Stimulated activated CD8-positive, alpha-beta memory T cell treated with anti-CD3 and anti-CD28 coated beads, Interleukin-15, amount 100 ng/mL, for 4 hours (primary cell): ENCODE data around the gene RNASE8.
"Not testable (repeated sequence)": the region's sequence is repeated elsewhere in the genome, so short reads cannot be mapped to it uniquely, and the experiment has no call there.

ENCODE experiments used
- DNase-seq, 2 donors: peaks; one replicate each; pipeline ENCODE4 v3.0.0-alpha.2; 2020; ENCODE audit warnings: low read depth in 2 of 2

Gene RNASE8, protein sequence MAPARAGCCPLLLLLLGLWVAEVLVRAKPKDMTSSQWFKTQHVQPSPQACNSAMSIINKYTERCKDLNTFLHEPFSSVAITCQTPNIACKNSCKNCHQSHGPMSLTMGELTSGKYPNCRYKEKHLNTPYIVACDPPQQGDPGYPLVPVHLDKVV

DNA sequence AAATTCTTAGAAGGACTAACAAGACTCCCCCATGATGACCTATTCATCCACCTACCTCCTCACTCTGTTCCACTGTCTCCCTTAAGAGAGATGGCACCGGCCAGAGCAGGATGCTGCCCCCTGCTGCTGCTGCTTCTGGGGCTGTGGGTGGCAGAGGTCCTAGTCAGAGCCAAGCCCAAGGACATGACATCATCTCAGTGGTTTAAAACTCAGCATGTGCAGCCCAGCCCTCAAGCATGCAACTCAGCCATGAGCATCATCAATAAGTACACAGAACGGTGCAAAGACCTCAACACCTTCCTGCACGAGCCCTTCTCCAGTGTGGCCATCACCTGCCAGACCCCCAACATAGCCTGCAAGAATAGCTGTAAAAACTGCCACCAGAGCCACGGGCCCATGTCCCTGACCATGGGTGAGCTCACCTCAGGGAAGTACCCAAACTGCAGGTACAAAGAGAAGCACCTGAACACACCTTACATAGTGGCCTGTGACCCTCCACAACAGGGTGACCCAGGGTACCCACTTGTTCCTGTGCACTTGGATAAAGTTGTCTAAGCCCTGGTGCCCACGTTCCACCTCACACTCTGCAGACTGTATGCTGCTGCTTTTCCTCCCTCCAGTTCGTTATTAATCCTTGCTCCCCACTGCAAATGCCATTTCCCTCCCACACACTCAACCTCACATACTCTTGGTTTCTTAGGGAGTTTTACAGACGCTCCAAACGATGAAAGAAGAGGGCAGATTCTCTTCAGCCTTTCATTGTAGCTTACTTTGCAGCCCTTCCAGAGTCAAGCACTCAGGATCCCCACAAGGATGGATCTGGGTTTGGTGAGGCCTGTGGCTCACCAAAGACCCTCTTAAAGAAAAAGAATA is at the start of gene RNASE8:
Gene RNASE8, plus strand, starts transcription at position 20 of the 873 bp plus-strand sequence. Its CDS starts 71 bp downstream, at position 91.
- no peak for DNase-seq

DNA sequence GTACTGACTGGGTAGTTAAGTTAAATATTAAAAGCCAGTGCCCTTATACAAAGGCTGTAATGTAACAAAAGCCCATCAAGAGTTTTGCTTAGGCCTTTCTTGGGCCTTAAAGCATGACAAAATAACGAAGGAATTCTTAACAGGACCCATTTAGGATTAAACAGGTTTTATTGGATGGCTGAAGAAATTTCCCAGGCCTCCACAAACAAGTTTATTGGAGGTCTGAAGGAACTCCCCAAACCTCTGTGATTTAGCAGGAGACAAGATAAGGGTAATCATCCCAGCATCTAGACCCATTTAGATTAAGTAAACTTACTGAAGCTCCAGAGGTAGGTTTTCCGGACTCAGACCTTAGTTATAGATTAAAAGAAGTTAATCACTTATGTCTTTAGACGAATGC is 47.9 kb upstream of the RNASE8 start:
- DNase-seq = not testable (repeated sequence)

DNA sequence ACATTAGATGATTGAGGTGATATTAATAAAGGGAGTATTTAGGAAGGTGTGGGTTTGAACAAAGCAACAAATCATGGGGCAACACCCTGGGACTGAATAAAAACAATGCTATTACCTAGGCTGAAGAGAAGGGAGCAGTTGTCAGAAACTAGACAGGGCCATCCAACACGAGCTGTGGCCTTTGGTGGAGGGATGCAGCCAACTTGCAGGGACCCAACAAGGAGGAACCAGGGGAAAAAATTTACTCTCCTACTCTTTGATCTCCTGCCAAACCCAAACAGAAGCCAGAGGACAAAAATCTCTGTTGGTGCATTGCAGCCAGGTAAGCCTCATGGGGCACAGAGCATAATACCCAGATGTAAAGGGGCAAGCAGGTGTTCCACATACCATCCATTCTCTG is 46.5 kb upstream of the RNASE8 start:
- DNase-seq = no peak

DNA sequence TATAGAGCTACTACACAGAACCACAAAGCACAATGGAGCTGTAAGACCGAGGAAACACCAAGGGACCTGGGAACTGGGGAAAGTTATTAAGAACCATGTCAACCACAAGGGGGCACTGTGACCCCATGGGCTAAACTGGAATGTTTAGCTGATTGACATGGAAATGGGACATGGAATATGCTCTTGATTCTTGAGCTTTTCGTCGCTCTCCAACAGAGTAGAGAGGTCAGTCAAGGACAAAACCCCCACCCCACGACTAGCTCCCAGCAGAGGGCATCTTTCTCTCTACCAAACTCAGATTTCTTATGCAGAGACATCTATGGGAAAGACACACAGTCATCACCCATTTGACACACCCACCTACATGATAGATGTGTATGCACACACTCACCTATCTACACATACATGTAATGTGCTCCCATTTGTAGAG is 42.8 kb upstream of the RNASE8 start:
- peak; percentile 32 to 62 for DNase-seq

DNA sequence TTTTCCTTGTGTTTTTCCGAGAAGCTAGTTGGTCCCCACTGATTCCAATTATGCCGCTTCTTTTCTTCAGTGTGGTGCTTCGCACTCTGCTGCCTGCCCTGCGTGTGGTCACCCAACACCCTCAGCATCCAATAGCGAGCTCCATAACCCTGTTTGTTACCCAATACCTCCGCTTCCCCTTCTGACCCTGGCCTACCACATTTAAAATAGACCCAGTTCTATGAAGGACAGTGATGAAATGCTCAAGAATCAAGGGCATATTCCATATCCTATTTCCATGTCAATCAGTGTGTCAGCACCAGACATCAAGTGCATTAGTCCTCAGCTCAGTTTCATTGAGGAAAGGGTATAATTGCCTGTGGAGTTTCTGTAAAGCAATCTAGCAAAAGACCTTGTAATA is 42.3 kb upstream of the RNASE8 start:
- no peak for DNase-seq

DNA sequence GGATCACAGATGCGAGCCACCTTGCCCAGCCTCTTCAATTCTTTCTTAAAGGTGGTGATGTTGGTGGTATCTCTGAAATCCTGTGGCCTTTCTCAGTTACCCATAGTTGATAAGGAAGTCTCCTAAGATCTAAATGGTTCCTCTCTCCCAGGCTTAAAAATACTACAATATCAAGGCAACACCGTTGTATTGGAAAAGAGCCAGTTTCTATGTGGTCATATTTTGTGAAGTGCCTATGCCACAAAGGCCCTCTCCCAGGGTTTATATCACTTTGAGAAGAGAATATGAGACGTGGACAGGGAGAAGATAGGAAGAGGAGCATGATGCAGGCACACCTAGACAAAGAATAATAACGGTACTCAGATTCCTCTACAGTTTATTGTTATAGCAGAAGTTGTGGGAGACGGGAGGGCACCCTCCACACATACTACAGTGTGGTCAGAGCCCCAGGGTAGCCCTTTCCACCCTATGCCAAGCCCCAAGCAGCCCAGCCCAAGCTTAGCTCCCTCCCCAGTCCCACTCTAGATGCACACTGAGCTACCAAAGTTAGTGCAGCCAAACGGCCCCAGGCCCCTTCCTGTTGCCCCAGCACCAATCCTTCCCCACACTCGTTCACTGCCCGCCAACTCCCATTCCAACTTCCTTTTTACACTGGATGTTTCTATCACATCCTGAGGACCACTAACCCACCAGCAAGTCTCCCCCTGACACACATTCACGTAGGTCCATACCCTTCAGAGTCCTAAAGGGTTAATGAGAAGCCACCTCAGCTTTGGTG is 41.0 kb upstream of the RNASE8 start:
- DNase-seq = no peak

DNA sequence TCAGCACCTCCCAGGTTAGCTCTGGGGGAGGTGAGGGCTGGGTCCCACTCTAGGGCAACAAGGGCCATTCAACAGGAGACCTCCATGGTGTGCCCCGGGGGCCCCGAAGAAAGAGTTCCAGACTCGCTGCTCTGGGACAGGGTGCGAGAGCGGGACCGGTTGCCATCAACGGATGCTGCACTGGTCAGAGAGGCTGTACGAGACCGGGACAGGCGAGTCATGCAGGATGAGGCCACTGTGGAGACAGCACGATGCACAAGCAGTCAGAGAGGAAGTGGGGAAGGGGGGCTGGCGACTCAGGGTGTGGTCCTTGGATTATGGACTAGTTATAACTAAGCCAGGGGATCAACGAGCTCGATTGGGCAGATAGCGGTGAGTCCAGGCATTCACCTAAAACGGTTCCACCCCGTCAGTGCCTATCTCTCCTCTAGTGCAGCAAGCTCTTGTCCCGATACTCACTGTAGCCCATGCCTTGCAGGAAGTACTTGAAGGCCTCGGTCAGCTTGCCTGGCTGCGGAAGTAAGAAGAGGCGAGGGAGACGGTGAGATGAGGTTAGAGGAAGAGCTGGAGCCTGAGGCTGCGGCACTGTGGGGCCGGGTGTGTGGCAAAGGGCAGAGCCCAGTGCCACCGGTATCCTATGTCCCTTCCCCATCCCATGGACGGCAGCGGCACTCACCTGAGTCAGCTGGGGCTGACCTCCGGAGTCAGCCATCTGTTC is 39.9 kb upstream of the RNASE8 start:
- no peak for DNase-seq

DNA sequence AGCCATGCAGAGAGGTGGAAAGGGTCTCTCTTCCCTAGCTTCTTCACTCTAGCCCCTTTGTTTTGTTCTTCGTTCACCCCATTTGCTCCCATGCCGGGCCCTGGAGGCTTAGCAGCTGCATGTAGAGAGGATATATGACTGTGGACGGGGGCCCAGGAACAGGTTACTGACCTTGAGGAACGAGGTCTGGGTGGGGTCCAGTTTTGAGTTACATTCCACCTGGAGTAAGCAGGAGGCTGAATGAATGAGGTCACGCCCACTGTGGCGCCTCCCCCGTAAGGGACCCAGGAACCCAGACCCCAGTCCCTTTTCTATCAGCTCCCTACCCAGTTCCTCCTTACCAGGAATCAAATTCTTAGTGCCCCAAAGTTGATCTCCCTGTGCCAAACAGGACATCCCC is 39.3 kb upstream of the RNASE8 start:
- no peak for DNase-seq

DNA sequence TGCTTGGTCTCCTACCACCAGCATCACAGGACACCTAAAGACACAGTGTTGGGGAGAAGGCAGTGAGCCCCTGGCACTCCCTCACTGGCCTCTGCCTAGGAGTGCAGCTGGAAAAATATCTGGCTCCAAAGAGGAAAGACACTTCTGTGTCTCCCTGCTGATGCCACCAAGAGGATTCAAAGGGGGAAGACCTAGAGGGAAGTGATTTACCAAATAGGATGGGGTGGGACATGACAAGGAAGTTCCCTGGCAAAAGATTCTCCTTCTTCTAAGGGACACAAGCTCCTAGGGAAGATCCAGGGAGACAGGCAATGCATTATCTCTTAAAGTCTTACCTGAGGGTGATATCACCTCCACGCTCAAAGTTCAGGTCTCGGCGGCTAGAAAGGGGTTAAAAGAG is 38.8 kb upstream of the RNASE8 start:
- no peak for DNase-seq

DNA sequence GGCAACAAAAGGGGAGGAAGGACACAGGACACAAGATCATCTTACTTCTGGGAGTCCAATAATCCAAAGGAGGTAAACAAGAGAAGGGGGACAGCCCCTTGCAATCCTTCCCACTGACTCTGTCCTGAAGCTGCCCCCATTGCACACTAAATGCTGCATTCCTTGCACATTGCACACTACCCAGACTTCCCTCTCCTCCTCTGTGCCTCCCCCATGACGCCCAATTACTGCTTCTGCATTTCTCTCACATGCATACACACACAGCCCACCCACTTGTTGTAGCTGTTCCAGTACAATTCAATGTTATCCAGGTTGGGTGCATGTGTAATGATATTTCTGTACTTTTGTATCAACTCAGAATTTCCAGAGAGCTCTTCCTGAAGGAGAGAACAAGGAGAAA is 38.3 kb upstream of the RNASE8 start:
- no peak for DNase-seq

DNA sequence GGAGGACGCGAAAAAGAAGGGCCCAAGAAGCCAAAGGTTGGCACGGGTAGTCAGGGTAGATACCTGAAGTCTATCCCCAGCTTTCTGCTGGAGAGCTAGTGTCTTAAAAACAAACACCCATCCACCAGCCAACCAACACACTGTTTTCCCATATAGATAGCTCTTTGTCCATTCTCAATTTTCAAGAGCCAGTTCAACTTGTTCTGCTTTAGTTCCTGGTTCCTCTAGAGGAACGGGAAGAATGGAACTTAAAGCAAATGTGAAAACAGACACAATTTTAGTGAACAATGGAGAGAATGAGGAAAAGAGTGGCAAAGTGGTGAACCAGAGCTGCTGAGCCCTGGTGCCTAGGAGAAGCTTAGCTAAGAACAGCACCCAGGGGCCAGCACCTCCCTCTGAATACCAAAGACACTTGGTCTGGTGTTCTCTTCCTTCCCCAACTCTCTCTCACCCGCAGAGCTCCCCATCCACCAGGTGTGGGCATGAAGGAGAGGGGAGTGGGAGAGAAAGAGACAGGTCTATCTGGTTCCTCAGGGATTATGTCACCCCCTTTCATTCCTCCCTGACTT is 36.6 kb upstream of the RNASE8 start:
- no peak for DNase-seq

DNA sequence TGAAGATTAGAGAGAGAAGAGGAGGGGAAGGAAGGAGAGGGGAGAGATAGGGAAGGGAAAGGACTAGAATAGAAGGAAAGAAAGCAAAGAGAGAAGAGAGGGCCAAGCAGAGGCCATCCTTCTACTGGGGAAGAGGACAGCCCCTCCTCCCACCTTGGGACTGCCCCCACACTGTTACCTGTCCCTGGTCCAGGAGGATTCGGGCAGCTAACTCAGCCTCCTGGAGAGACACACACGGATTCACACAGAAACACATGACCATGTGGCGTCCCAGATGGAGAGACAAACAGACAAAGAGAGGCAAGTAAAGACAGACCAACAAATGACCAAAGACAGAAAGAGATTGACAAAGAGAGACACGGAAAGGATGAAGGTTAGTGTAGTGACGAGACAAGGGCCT is 34.9 kb upstream of the RNASE8 start:
- no peak for DNase-seq

DNA sequence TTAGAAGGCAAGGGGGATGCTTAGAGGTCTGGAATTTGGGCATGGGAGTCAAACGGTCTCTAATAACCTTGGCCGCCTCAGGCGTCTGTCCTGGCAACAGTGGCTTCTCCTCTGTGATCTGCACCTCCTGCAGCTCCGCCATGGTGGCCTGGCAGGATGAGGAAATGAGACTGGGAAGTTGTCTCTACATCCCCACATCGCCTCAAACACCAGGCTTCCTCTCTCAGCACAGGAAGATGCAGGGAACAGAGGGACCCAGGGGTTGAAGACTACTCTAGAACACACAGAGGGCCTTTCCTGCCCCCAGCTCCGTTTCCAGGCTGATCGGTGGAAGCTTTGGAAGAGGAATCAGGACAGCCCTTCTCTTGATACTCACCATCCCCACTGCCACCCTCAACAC is 34.4 kb upstream of the RNASE8 start:
- DNase-seq = no peak

DNA sequence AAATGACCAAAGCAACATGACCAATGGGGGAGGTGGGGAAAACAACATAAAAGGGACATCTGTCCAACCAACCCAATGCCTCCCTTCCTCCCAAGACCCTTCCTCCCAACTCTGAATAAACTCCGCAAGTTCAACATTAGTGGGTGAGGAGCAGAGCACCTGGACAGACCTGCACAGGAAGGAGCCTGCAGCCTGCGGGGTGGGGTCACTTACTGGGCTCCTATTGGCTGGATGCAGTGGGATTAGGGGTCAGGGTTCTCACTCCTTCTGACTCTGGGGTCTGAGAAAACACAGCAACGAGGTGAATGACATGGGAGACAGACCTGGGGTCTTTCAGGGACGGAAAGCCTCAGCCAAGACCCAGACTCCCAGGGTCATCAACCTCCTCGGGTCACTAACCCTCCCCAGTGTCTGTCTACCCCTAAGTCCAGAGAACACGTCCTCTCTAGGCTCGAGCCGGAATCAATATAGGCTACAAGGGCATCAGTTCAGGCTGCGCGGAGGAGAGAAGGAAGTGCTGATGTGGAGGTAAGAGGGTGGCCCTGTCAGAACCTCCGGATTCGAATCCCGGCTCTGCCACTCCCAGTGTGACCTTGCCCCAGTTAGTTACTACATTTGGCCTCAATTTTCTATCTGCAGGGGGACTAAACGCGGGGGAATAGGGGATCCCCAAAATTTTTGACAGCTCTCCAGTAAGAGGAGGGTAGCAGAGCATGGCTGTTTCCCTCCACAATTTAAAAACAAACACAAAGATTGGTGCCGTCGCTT is 33.6 kb upstream of the RNASE8 start:
- DNase-seq = no peak

DNA sequence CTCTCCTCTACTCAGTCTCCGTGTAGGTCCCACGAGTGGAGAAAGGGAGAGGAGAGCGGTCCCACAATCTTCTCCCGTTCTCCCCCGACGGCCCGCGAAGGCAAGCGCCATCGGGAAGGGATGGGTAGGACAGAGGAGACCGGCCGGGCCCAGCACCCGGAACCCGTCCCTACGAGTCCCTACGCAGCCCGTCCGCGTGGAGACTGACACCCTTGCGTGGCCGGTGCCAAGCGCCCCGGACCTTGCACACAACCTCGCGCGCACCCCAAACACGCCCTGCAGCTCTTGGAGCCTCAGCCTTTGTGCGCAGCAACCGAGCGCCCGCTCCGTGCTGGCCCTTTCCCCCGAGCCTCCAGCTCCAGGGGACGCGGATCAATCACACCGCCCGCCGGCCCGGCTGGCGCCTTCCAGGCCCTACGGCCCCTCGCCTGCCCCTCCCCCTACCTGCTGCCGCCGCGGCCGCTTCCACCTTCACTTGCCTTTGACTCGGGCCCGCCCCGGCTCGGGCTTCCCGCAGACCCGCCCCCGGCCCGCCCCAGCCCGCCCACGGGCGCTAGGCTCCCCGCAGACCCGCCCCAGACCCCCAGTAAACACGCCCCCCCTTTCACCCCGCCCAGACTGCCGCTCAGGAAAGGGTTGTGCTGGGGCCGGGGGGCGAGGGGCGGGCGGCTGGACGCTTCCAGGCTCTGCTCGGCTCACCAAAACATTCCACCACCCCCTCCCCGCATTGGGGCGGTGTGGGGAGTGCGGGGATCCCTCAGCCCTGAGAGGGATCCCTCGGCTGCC is 32.8 kb upstream of the RNASE8 start, which contains the start of gene NDRG2:
Gene NDRG2, minus strand, starts transcription at position 477 of the 786 bp plus-strand sequence. CDS start 1,746 bp downstream, outside the sequence.
- peak; percentile 46 to 50 for DNase-seq

DNA sequence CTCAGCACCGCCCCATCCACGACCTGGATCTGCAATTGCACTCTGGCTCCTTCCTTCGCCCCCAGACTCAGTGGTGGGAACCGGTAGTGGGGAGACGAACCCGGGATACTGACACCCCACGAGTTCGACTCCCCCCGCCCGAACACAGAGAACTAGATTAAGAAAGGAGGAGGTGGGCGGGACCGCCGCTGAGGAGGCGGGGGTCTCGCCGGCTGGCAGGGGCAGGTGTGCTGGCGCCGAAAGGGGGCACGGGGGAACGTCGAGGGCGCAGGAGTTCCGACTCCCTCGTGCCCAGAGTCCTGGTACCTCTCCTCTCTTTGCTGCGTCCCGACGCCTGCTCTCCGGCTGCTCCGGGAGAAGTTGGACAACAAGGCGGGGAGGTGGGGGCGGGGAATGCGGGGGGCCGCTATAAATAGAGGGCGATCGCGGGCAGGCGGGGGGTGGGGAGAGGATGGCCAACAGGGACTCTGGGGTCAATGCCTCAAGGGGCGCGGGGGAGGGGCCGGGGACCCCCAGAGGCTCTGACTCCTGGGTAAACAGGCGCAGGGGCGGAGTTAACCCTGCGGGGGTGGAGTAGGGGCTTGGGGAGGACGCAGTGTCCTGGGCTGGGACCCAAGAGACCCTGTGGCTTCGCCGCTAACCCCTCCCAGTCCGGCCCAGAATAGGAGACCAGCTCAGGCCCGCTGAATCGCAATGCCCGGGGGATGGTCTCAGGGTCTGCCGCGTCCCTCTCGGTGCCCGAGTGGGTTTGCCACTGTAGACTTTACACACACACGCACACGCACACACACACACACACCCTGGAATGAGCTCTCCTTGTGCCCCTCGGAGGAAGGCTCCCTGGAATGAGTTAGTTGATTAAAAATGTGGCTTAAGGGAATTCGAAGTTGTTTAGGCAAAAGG is 32.0 kb upstream of the RNASE8 start:
- no peak for DNase-seq

DNA sequence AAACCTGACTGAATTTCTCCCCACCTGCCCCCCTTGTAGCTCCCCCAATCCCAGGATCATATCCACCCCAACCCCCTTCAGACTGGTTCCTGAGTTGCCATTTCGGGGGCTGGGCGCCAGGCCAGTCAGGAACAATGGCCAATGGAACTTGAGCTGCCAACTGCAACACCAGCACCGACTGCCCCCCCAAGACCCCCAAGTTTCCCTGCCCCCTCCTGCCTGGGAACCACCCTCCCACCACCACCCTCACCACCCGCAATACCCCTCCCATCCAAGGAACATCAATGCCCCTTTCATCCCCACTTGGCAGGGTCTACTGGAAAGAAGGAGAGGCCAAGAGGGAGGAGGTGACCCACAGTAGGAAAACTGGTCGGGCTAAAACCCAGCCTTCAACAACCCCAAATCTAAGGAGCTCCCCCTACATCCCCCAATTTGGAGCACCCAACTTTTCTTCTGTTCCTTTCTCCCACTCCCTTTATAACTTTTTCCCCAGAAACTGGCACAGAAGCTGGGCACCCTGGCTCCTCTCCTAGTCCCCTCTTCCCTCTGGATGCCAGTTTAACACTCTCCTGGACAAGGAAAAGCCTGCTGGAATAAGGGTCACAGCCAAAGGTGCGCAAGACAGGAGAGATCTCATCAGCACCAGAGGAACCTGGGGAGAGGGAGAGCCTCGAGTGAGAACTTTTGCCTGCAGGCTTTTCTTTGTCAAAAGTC is 31.2 kb upstream of the RNASE8 start:
- no peak for DNase-seq

DNA sequence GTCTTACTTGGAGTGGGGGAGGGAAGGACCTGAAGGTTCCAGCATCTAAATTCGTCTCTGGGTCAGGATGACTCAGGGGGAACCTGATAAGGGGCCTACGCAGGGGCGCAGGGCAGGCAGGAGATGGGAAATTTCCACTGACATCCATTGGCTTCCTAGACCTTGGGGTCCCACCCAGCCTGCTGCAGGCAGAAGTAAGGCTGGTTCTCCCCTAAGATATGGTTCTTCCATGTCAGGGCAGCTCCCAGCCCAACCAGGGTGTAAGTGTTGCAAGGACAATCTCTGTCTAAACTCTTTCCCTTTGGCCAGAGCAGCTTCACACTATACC is 30.7 kb upstream of the RNASE8 start:
- DNase-seq = no peak
